Measurements from ENCODE around the gene CPVL.
A peak's percentile ranks its signal among the peaks of the same experiment; 100 is the strongest.

CPVL gene

GRCh38 chr7:28999427-28999826, 146.9 kb downstream of the CPVL start:
- no peak for DNase-seq

GRCh38 chr7:28998105-28998504, 148.2 kb downstream of the CPVL start:
- no peak for DNase-seq

GRCh38 chr7:28996836-28997235, 149.5 kb downstream of the CPVL start:
- no peak for DNase-seq

- no peak for DNase-seq
These were observed 153.0 kb downstream of the CPVL start for GRCh38 chr7:28993371-28993770.

GRCh38 chr7:28992798-28993197, 153.5 kb downstream of the CPVL start:
- DNase-seq: no peak

- DNase-seq: no peak
These were observed 156.0 kb downstream of the CPVL start for GRCh38 chr7:28990200-28990960.

GRCh38 chr7:28989211-28989980, 156.9 kb downstream of the CPVL start:
- DNase-seq: no peak

GRCh38 chr7:28988810-28989209, 157.5 kb downstream of the CPVL start:
- DNase-seq: no peak

- no peak for DNase-seq
These were observed 158.2 kb downstream of the CPVL start for GRCh38 chr7:28988091-28988490.

GRCh38 chr7:28986765-28987110, 159.6 kb downstream of the CPVL start:
- peak; percentile 65 to 71 for DNase-seq

GRCh38 chr7:28986028-28986764, 160.1 kb downstream of the CPVL start:
- peak in 1 of 2 donors; percentile 1 for DNase-seq

- DNase-seq: peak; percentile 69 to 71
These were observed 161.7 kb downstream of the CPVL start for GRCh38 chr7:28984631-28985030.

- no peak for DNase-seq
These were observed 162.1 kb downstream of the CPVL start for GRCh38 chr7:28984217-28984616.

- DNase-seq: no peak
These were observed 162.7 kb downstream of the CPVL start for GRCh38 chr7:28983396-28984190.

- no peak for DNase-seq
These were observed 165.2 kb downstream of the CPVL start for GRCh38 chr7:28981161-28981465.

GRCh38 chr7:28980451-28981160, 165.7 kb downstream of the CPVL start:
- no peak for DNase-seq

- no peak for DNase-seq
These were observed 166.6 kb downstream of the CPVL start for GRCh38 chr7:28979776-28980175.

- no peak for DNase-seq
These were observed 168.5 kb downstream of the CPVL start for GRCh38 chr7:28977881-28978280.

GRCh38 chr7:28976022-28976421, 170.3 kb downstream of the CPVL start:
- DNase-seq: no peak

- no peak for DNase-seq
These were observed 172.7 kb downstream of the CPVL start for GRCh38 chr7:28973591-28973990.

GRCh38 chr7:28964056-28964455, 182.3 kb downstream of the CPVL start:
- DNase-seq: no peak

GRCh38 chr7:28961972-28962371, 184.4 kb downstream of the CPVL start:
- DNase-seq: no peak
